Motor neuron (in vitro differentiated cells): Measurements from ENCODE around the gene PHF21B. TPM values are rescaled to one million over a fixed set of nuclear protein-coding genes. Genes with fewer than 3 reads are reported as not detected.

Experiments used
- ATAC-seq, 8 experiments: fragments of 200-7000 bp; cut with Tn5 transposase; replicated peaks in 6 of 8; 2 replicates each; pipeline ENCODE4 v1.8.0; 2021; ENCODE audit warnings: mild to moderate bottlenecking in 8 of 8, moderate library complexity in 8 of 8
- H3K27ac ChIP-seq, 2 donors: fragments of 250-450 bp; sonication (Bioruptor Pico); 2 replicates each; pipeline ENCODE4 v1.9.0; 2021; ENCODE audit warnings: antibody characterized with exemption in 2 of 2, mild to moderate bottlenecking in 2 of 2, moderate library complexity in 1 of 2
- H3K4me1 ChIP-seq, 2 donors: fragments of 250-450 bp; sonication (Bioruptor Pico); replicated peaks in 1 of 2; 2 replicates each; pipeline ENCODE4 v1.6.1; 2021; ENCODE audit warnings: antibody characterized with exemption in 2 of 2, mild to moderate bottlenecking in 2 of 2, moderate library complexity in 1 of 2
- H3K4me3 ChIP-seq, 5 donors: fragments of 250-450 bp; sonication (Bioruptor Pico); 2 replicates each; pipeline ENCODE4 v1.9.0; 2021; ENCODE audit warnings: antibody characterized with exemption in 5 of 5, mild to moderate bottlenecking in 5 of 5, moderate library complexity in 4 of 5
- WGBS, 10 experiments: fragments of 450-650 bp; shearing (Covaris generic); methylation state at CpG; one replicate each; pipeline ENCODE4 v1.0.0; 2022; 5-methylcytosine and 5-hydroxymethylcytosine counted together
- in situ Hi-C, 9 experiments: fragments of 400-800 bp; cut with MboI; loops; one replicate each; pipeline ENCODE4 v1.15.0; 2021; ENCODE audit warnings: low sequenced_read_pairs in 9 of 9, low pct_unique_long_range_greater_than_20kb in 2 of 9; ENCODE audit not compliant: unreplicated experiment in 9 of 9
- total RNA-seq, 8 experiments: library from RNA; unstranded; fragments of 300-600 nt; gene quantifications; 2 replicates each; pipeline versions ENCODE4 v1.2.3 to v1.2.4, GENCODE V29; 2022

The PHF21B gene
- total RNA-seq, 8 experiments from 2014 or later, result 0.66 to 84.5 (median 22.6) TPM

- H3K4me1 ChIP-seq, result peaks cover 2 to 8% of the 10 kb centered on the region in 2 donors
- 0 to 90% (median 66%) methylated on average over 1 to 9 of the region's 15 CpGs; no CpG with 5 or more reads in 5 of the 10 experiments for WGBS, 10 experiments
- no peak overlapping the region for H3K4me3 ChIP-seq
- in situ Hi-C loops, result no loop called here
- ATAC-seq, result peak in 2 of 8 experiments; percentile 24 to 61
- no peak overlapping the region for H3K27ac ChIP-seq
These were observed 26.3 kb upstream of the PHF21B start for GRCh38 chr22:45036154-45036553.

GRCh38 chr22:45034821-45035220, 25.0 kb upstream of the PHF21B start:
- 71 to 100% (median 80%) methylated on average over 1 to 8 of the region's 8 CpGs; no CpG with 5 or more reads in 5 of the 10 experiments for WGBS, 10 experiments
- ATAC-seq, result no peak
- Histone ChIP-seq H3K4me3 (no peak overlapping the region), H3K4me1 (peaks cover 2 to 8% of the 10 kb centered on the region in 2 donors), H3K27ac (no peak overlapping the region)
- in situ Hi-C loops, result no loop called here

- Histone ChIP-seq H3K4me3 (no peak overlapping the region), H3K4me1 (peaks cover 2 to 6% of the 10 kb centered on the region in 2 donors), H3K27ac (no peak overlapping the region)
- in situ Hi-C loops, result no loop called here
- WGBS, 10 experiments, result 78 to 100% (median 87%) methylated on average over 1 to 9 of the region's 10 CpGs; no CpG with 5 or more reads in 4 of the 10 experiments
- ATAC-seq, result no peak
These were observed 24.4 kb upstream of the PHF21B start for GRCh38 chr22:45034156-45034555.

GRCh38 chr22:45033136-45033535, 23.3 kb upstream of the PHF21B start:
- 0 to 80% (median 18%) methylated on average over 1 to 2 of the region's 2 CpGs; no CpG with 5 or more reads in 2 of the 10 experiments for WGBS, 10 experiments
- Histone ChIP-seq H3K4me1 (no peaks in the 10 kb centered on the region), H3K4me3 (no peak overlapping the region), H3K27ac (no peak overlapping the region)
- in situ Hi-C loops, result no loop called here
- no peak for ATAC-seq

GRCh38 chr22:45031629-45032403, 22.0 kb upstream of the PHF21B start:
- 0 to 100% (median 59%) methylated on average over 1 of the region's 1 CpG; no CpG with 5 or more reads in 2 of the 10 experiments for WGBS, 10 experiments
- no peak overlapping the region for H3K27ac ChIP-seq
- ATAC-seq, result no peak
- H3K4me3 ChIP-seq, result no peak overlapping the region
- in situ Hi-C loops, result no loop called here
- H3K4me1 ChIP-seq, result no peaks in the 10 kb centered on the region

GRCh38 chr22:45029501-45029900, 19.7 kb upstream of the PHF21B start:
- Histone ChIP-seq H3K4me1 (no peaks in the 10 kb centered on the region), H3K4me3 (no peak overlapping the region), H3K27ac (no peak overlapping the region)
- ATAC-seq, result no peak
- in situ Hi-C loops, result no loop called here
- WGBS, 10 experiments, result 33 to 100% (median 76%) methylated on average over 1 to 6 of the region's 6 CpGs; no CpG with 5 or more reads in 2 of the 10 experiments

- Histone ChIP-seq H3K4me3 (no peak overlapping the region), H3K27ac (no peak overlapping the region), H3K4me1 (no peaks in the 10 kb centered on the region)
- in situ Hi-C loops, result no loop called here
- 17 to 80% (median 74%) methylated on average over 1 to 6 of the region's 6 CpGs; no CpG with 5 or more reads in 4 of the 10 experiments for WGBS, 10 experiments
- no peak for ATAC-seq
These were observed 16.7 kb upstream of the PHF21B start for GRCh38 chr22:45026511-45026910.

GRCh38 chr22:45023431-45023830, 13.6 kb upstream of the PHF21B start:
- H3K4me1 ChIP-seq, result no peaks in the 10 kb centered on the region
- 0 to 67% (median 47%) methylated on average over 1 to 7 of the region's 9 CpGs; no CpG with 5 or more reads in 3 of the 10 experiments for WGBS, 10 experiments
- in situ Hi-C loops, result no loop called here
- H3K4me3 ChIP-seq, result no peak overlapping the region
- H3K27ac ChIP-seq, result no peak overlapping the region
- ATAC-seq, result no peak

GRCh38 chr22:45019861-45020655, 10.3 kb upstream of the PHF21B start:
- Histone ChIP-seq H3K27ac (no peak overlapping the region), H3K4me1 (no peaks in the 10 kb centered on the region), H3K4me3 (no peak overlapping the region)
- WGBS, 10 experiments, result 40 to 100% (median 83%) methylated on average over 1 to 7 of the region's 16 CpGs; no CpG with 5 or more reads in 5 of the 10 experiments
- in situ Hi-C loops, result no loop called here
- ATAC-seq, result no peak

GRCh38 chr22:45014654-45015053, 4.8 kb upstream of the PHF21B start:
- 20 to 52% methylated on average over 2 of the region's 4 CpGs; no CpG with 5 or more reads in 8 of the 10 experiments for WGBS, 10 experiments

GRCh38 chr22:45013138-45013537, 3.3 kb upstream of the PHF21B start:
- in situ Hi-C loops, result no loop called here
- no peak overlapping the region for H3K4me3 ChIP-seq
- no peak overlapping the region for H3K27ac ChIP-seq
- no peak for ATAC-seq
- H3K4me1 ChIP-seq, result peaks cover 0 to 3% of the 10 kb centered on the region in 2 donors
- 67 to 100% (median 98%) methylated on average over 1 to 3 of the region's 5 CpGs; no CpG with 5 or more reads in 6 of the 10 experiments for WGBS, 10 experiments

More at GRCh38 chr22:45014654-45015053, 4.8 kb upstream of the PHF21B start:
- no peak overlapping the region for H3K4me3 ChIP-seq
- in situ Hi-C loops, result no loop called here
- no peak for ATAC-seq
- no peak overlapping the region for H3K27ac ChIP-seq
- H3K4me1 ChIP-seq, result peaks cover 0 to 3% of the 10 kb centered on the region in 2 donors

GRCh38 chr22:45010532-45010900, 711 bp upstream of the PHF21B start:
- WGBS, 10 experiments, result 0 to 9% (median 3%) methylated on average over 1 to 16 of the region's 17 CpGs
- peaks cover 4 to 7% of the 10 kb centered on the region in 2 donors for H3K4me1 ChIP-seq
- no peak for ATAC-seq
- peak overlapping the region; percentile 65 to 98 (median 70) for H3K4me3 ChIP-seq
- in situ Hi-C loops, result no loop called here
- peak overlapping the region; percentile 91 to 92 for H3K27ac ChIP-seq
